ENCODE data around the gene MYO1E. TPM values are rescaled to one million over a fixed set of nuclear protein-coding genes. Genes with fewer than 3 reads are reported as not detected.

MYO1E gene
- total RNA-seq, 2 donors from 2014 or later = 47.8 to 65.6 TPM

- H3K9ac ChIP-seq (ENCODE audit: extremely low read depth, low read length, poor library complexity, severe bottlenecking) = no peak overlapping the region
- Mint-ChIP-seq H3K27ac (no peak overlapping the region), H3K4me1 (peaks cover 9% of the 10 kb centered on the region), H3K36me3 (ENCODE audit: low read depth) (no peaks in the 10 kb centered on the region), H3K4me3 (no peak overlapping the region), H3K9me3 (no peaks in the 10 kb centered on the region), H3K27me3 (ENCODE audit: insufficient read depth) (no peaks in the 10 kb centered on the region)
- no peak for TF ChIP-seq CTCF (conservative IDR thresholded peaks at IDR 0.05)
- no peaks in the 10 kb centered on the region for H3K36me3 ChIP-seq (ENCODE audit: control insufficient read depth, insufficient read depth, low read length)
- 90 to 93% methylated on average over 3 to 5 of the region's 5 CpGs for WGBS, 2 experiments (ENCODE audit: insufficient coverage in 1 of 2, insufficient read length in 1 of 2)
- DNase-seq = no peak
- no peaks in the 10 kb centered on the region for H3K4me1 ChIP-seq (ENCODE audit: control insufficient read depth, insufficient read depth, low read length)
- H3K27ac ChIP-seq (ENCODE audit: low read depth, low read length) = no peak overlapping the region
- H3K4me3 ChIP-seq (ENCODE audit: low read length) = no peak overlapping the region
- no peaks in the 10 kb centered on the region for H3K27me3 ChIP-seq (ENCODE audit: control insufficient read depth, insufficient read depth, low read length, poor library complexity, severe bottlenecking)
- no peaks in the 10 kb centered on the region for H3K9me3 ChIP-seq (ENCODE audit: control insufficient read depth, low read length)
These were observed 63.3 kb downstream of the MYO1E start for GRCh38 chr15:59309405-59309804.

GRCh38 chr15:59307165-59307537 is 65.5 kb downstream of the MYO1E start:
- Mint-ChIP-seq H3K36me3 (ENCODE audit: low read depth) (no peaks in the 10 kb centered on the region), H3K27me3 (ENCODE audit: insufficient read depth) (no peaks in the 10 kb centered on the region), H3K27ac (no peak overlapping the region), H3K4me3 (no peak overlapping the region), H3K9me3 (no peaks in the 10 kb centered on the region), H3K4me1 (peaks cover 12% of the 10 kb centered on the region)
- WGBS, 2 experiments (ENCODE audit: insufficient coverage in 1 of 2, insufficient read length in 1 of 2) = 92% methylated on average over 6 of the region's 6 CpGs; no CpG with 5 or more reads in 1 of the 2 experiments
- no peak for TF ChIP-seq CTCF (conservative IDR thresholded peaks at IDR 0.05)
- DNase-seq = peak; percentile 35
- Histone ChIP-seq H3K4me1 (ENCODE audit: control insufficient read depth, insufficient read depth, low read length) (no peaks in the 10 kb centered on the region), H3K4me3 (ENCODE audit: low read length) (no peak overlapping the region), H3K27me3 (ENCODE audit: control insufficient read depth, insufficient read depth, low read length, poor library complexity, severe bottlenecking) (no peaks in the 10 kb centered on the region), H3K27ac (ENCODE audit: low read depth, low read length) (no peak overlapping the region), H3K9me3 (ENCODE audit: control insufficient read depth, low read length) (no peaks in the 10 kb centered on the region), H3K36me3 (ENCODE audit: control insufficient read depth, insufficient read depth, low read length) (no peaks in the 10 kb centered on the region), H3K9ac (ENCODE audit: extremely low read depth, low read length, poor library complexity, severe bottlenecking) (no peak overlapping the region)

GRCh38 chr15:59306520-59307164 is 66.0 kb downstream of the MYO1E start:
- Histone ChIP-seq H3K27ac (ENCODE audit: low read depth, low read length) (no peak overlapping the region), H3K9me3 (ENCODE audit: control insufficient read depth, low read length) (no peaks in the 10 kb centered on the region), H3K36me3 (ENCODE audit: control insufficient read depth, insufficient read depth, low read length) (no peaks in the 10 kb centered on the region), H3K4me3 (ENCODE audit: low read length) (no peak overlapping the region), H3K4me1 (ENCODE audit: control insufficient read depth, insufficient read depth, low read length) (no peaks in the 10 kb centered on the region), H3K9ac (ENCODE audit: extremely low read depth, low read length, poor library complexity, severe bottlenecking) (no peak overlapping the region), H3K27me3 (ENCODE audit: control insufficient read depth, insufficient read depth, low read length, poor library complexity, severe bottlenecking) (no peaks in the 10 kb centered on the region)
- Mint-ChIP-seq H3K36me3 (ENCODE audit: low read depth) (no peaks in the 10 kb centered on the region), H3K27ac (no peak overlapping the region), H3K9me3 (no peaks in the 10 kb centered on the region), H3K4me3 (no peak overlapping the region), H3K4me1 (peaks cover 14% of the 10 kb centered on the region), H3K27me3 (ENCODE audit: insufficient read depth) (no peaks in the 10 kb centered on the region)
- no peak for TF ChIP-seq CTCF (conservative IDR thresholded peaks at IDR 0.05)
- 93% methylated on average over 7 of the region's 7 CpGs for WGBS, 2 experiments (ENCODE audit: insufficient coverage in 1 of 2, insufficient read length in 1 of 2)
- DNase-seq = no peak
